Endothelial cell of umbilical vein (primary cell): ENCODE data around the gene UGT8. TPM values are rescaled to one million over a fixed set of nuclear protein-coding genes. Genes with fewer than 3 reads are reported as not detected.

Experiments used
- BruUV-seq: library from RNA; stranded (reverse); fragments of 400-500 nt; replicated peaks from 2 replicates; lab custom pipeline; 2021; lab: Mats Ljungman, UMichigan
- CTCF ChIA-PET: fragments of 300-600, 350-600 bp; sonication (Branson Sonifier 250); formaldehyde crosslinking; loops from one replicate; lab custom pipeline; 2021; ENCODE audit warnings: antibody characterized with exemption, inconsistent platforms; lab: Charles Lee
- POLR2A ChIA-PET: fragments of 300-600, 350-600 bp; sonication (Branson Sonifier 250); formaldehyde crosslinking; loops from one replicate; lab custom pipeline; 2021; ENCODE audit warnings: antibody characterized with exemption, inconsistent platforms; lab: Charles Lee
- DNase-seq: peaks from one replicate; pipeline ENCODE4 v3.0.0-alpha.2; 2011; ENCODE audit warnings: low read depth, low spot score
- FAIRE-seq: peaks from 2 replicates; lab custom pipeline; 2011; peaks lifted over from hg19 to GRCh38; lab: Jason Lieb, UNC
- H2AFZ ChIP-seq: 2 replicates; pipeline ENCODE4 v1.6.0; 2012; ENCODE audit warnings: low read depth, low read length, control low read depth, inconsistent platforms
- H3K27ac ChIP-seq: 2 replicates; pipeline ENCODE4 v1.5.1; 2011; ENCODE audit warnings: low read depth, mild to moderate bottlenecking, control low read depth, low read length, moderate library complexity; ENCODE audit not compliant: insufficient read depth
- H3K27me3 ChIP-seq, 2 experiments: 2 replicates each; pipeline versions ENCODE4 v1.6.0 to v1.6.1; 2011; ENCODE audit warnings: low read length in 2 of 2, mixed read lengths in 1 of 2; ENCODE audit not compliant: control insufficient read depth in 2 of 2, insufficient read depth in 2 of 2
- H3K36me3 ChIP-seq, 2 experiments: 2 replicates in 1 of 2; 3 replicates in 1 of 2; pipeline ENCODE4 v1.5.1; 2011; ENCODE audit warnings: low read length in 2 of 2, mild to moderate bottlenecking in 1 of 2, moderate library complexity in 1 of 2; ENCODE audit not compliant: control insufficient read depth in 2 of 2, insufficient read depth in 2 of 2; ENCODE audit errors: extremely low read depth in 1 of 2
- H3K4me1 ChIP-seq: 3 replicates; pipeline ENCODE4 v1.5.1; 2011; ENCODE audit warnings: mild to moderate bottlenecking, low read length; ENCODE audit not compliant: control insufficient read depth, insufficient read depth; ENCODE audit errors: extremely low read depth
- H3K4me2 ChIP-seq: 2 replicates; pipeline ENCODE4 v1.6.1; 2011; ENCODE audit warnings: low read length, control low read depth, mixed read lengths; ENCODE audit not compliant: insufficient read depth
- H3K4me3 ChIP-seq, 3 experiments: fragments of 200-600 bp in 1 of 3; sonication (generic), shearing (Covaris generic) in 1 of 3; replicated peaks in 1 of 3; 2 replicates each; pipeline ENCODE4 v1.5.1; 2011 to 2016; ENCODE audit warnings: control low read depth in 3 of 3, low read length in 3 of 3, mild to moderate bottlenecking in 2 of 3, inconsistent platforms in 1 of 3, low read depth in 1 of 3, moderate library complexity in 1 of 3; ENCODE audit not compliant: insufficient read depth in 1 of 3
- H3K79me2 ChIP-seq: 2 replicates; pipeline ENCODE4 v1.6.0; 2012; ENCODE audit warnings: low read length, inconsistent platforms; ENCODE audit not compliant: control insufficient read depth, insufficient read depth
- H3K9ac ChIP-seq: replicated peaks from 2 replicates; pipeline ENCODE3; 2011; ENCODE audit warnings: low read length, control low read depth; ENCODE audit not compliant: insufficient read depth; ENCODE audit errors: extremely low read depth
- H3K9me1 ChIP-seq: replicated peaks from 3 replicates; pipeline ENCODE4 v1.6.0; 2011; ENCODE audit warnings: mild to moderate bottlenecking, low read length; ENCODE audit not compliant: control insufficient read depth, insufficient read depth; ENCODE audit errors: extremely low read depth
- H3K9me3 ChIP-seq: replicated peaks from 2 replicates; pipeline ENCODE4 v1.5.1; 2012; ENCODE audit warnings: low read length, inconsistent platforms; ENCODE audit not compliant: control insufficient read depth, insufficient read depth
- H4K20me1 ChIP-seq: replicated peaks from 2 replicates; pipeline ENCODE3; 2011; ENCODE audit warnings: mild to moderate bottlenecking, low read length; ENCODE audit not compliant: control insufficient read depth, insufficient read depth; ENCODE audit errors: extremely low read depth
- CTCF ChIP-seq, 2 donors: IDR thresholded peaks; 1 replicate in 1 of 2; 2 replicates in 1 of 2; pipeline ENCODE4 v1.5.1; 2011; ENCODE audit warnings: low read length in 2 of 2, mild to moderate bottlenecking in 2 of 2, moderate library complexity in 2 of 2, control low read depth in 1 of 2, inconsistent platforms in 1 of 2, low read depth in 1 of 2; ENCODE audit not compliant: insufficient read depth in 1 of 2; ENCODE audit errors: extremely low read depth in 1 of 2
- EZH2 ChIP-seq: IDR thresholded peaks from 2 replicates; pipeline ENCODE4 v1.6.1; 2012; ENCODE audit warnings: borderline replicate concordance, low read depth, mild to moderate bottlenecking, moderate library complexity, low read length, inconsistent platforms; ENCODE audit not compliant: severe bottlenecking
- FOS ChIP-seq: IDR thresholded peaks from 2 replicates; pipeline ENCODE4 v1.6.1; 2011; ENCODE audit warnings: mild to moderate bottlenecking, low read length, moderate library complexity, borderline replicate concordance; ENCODE audit not compliant: insufficient read depth
- GATA2 ChIP-seq: IDR thresholded peaks from 2 replicates; pipeline ENCODE4 v1.7.0; 2011; ENCODE audit warnings: low read depth, mild to moderate bottlenecking, moderate library complexity, mixed read lengths, low read length; ENCODE audit not compliant: insufficient read length, insufficient read depth
- JUN ChIP-seq: IDR thresholded peaks from 2 replicates; pipeline ENCODE4 v1.6.1; 2011; ENCODE audit warnings: borderline replicate concordance, low read depth; ENCODE audit not compliant: insufficient read length, insufficient read depth
- MAX ChIP-seq: IDR thresholded peaks from 2 replicates; pipeline ENCODE4 v1.6.1; 2011; ENCODE audit not compliant: insufficient read depth, insufficient read length
- MYC ChIP-seq: IDR thresholded peaks from one replicate; pipeline ENCODE4 v1.6.1; 2011; ENCODE audit warnings: mild to moderate bottlenecking, low read depth, low read length
- POLR2A ChIP-seq: IDR thresholded peaks from 2 replicates; pipeline ENCODE4 v1.6.1; 2012; ENCODE audit warnings: low read depth, mild to moderate bottlenecking, control low read depth, low read length
- POLR2AphosphoS5 ChIP-seq: IDR thresholded peaks from 2 replicates; pipeline ENCODE4 v1.6.1; 2012; ENCODE audit warnings: low read depth, mild to moderate bottlenecking, control low read depth, low read length, moderate library complexity; ENCODE audit not compliant: insufficient read depth
- dilution Hi-C: fragments of 300-500 bp; cut with MboI; formaldehyde crosslinking; loops from one replicate; pipeline ENCODE4 v1.15.0; 2019; ENCODE audit warnings: low sequenced_read_pairs; ENCODE audit not compliant: extremely low pct_ligation_motif_present
- intact Hi-C: fragments of 100-400 bp; cut with micrococcal nuclease; formaldehyde crosslinking; loops from one replicate; pipeline ENCODE4 v1.10.0; 2022
- polyA plus RNA-seq, 4 experiments: library from polyadenylated mRNA; depleted of rRNA in 3 of 4; stranded (reverse) in 3 of 4; unstranded in 1 of 4; fragments of >200 nt; gene quantifications; 2 replicates each; pipeline versions ENCODE4 v1.2.1 to v1.2.3, GENCODE V29; 2011 to 2012; ENCODE audit warnings: missing spikeins in 1 of 4
- total RNA-seq: library from RNA; stranded (reverse); gene quantifications from 2 replicates; pipeline ENCODE4 v1.2.3, GENCODE V29; 2021

The UGT8 gene
- total and polyA plus RNA-seq, 2 donors (not counting 3 experiments of a cell fraction or from before 2014, with no cell fraction given), result 0.11 TPM; not detected in 1

- H3K36me3 ChIP-seq, result no peaks in the 10 kb centered on the region
- H2AFZ ChIP-seq, result no peak overlapping the region
- no peaks in the 10 kb centered on the region for H3K79me2 ChIP-seq
- no peaks in the 10 kb centered on the region for H3K27me3 ChIP-seq
- H3K9me3 ChIP-seq, result no peaks in the 10 kb centered on the region
- no peak overlapping the region for H3K4me3 ChIP-seq
- intact Hi-C loops (no loop called here), dilution Hi-C loops (no loop called here)
- H3K9ac ChIP-seq, result no peak overlapping the region
- no peaks in the 10 kb centered on the region for H3K4me1 ChIP-seq
- FAIRE-seq (no peak), DNase-seq (no peak)
- no TSS peak for BruUV-seq
- ChIA-PET POLR2A (no interaction called here), CTCF (interaction anchor here (1.5 kb wide), 1 partner anchor 17 kb away, joined by 5 read pairs; no protein-coding TSS in a partner anchor)
- no peak overlapping the region for H3K27ac ChIP-seq
- no peaks in the 10 kb centered on the region for H3K9me1 ChIP-seq
- H3K4me2 ChIP-seq, result no peak overlapping the region
- H4K20me1 ChIP-seq, result no peaks in the 10 kb centered on the region
- no peak for TF ChIP-seq MYC
- TF ChIP-seq MAX, result no peak
- TF ChIP-seq GATA2, result no peak
- TF ChIP-seq JUN, result no peak
- no peak for TF ChIP-seq FOS
- no peak for TF ChIP-seq EZH2
- TF ChIP-seq POLR2AphosphoS5, result no peak
- TF ChIP-seq CTCF (IDR thresholded peaks at IDR 0.05; ENCODE audit: extremely low read depth in 1 of 2, insufficient read depth in 1 of 2, low read depth in 1 of 2, low read length in 2 of 2), result no peak
- no peak for TF ChIP-seq POLR2A
These were observed 43.7 kb downstream of the UGT8 start for GRCh38 chr4:114642173-114642780.
